ENCODE measurements around the gene SUPV3L1.

SUPV3L1 gene

GRCh38 chr10:69250041-69250440 lies 70.0 kb downstream of the SUPV3L1 start:
- TF ChIP-seq, protein P1, sequence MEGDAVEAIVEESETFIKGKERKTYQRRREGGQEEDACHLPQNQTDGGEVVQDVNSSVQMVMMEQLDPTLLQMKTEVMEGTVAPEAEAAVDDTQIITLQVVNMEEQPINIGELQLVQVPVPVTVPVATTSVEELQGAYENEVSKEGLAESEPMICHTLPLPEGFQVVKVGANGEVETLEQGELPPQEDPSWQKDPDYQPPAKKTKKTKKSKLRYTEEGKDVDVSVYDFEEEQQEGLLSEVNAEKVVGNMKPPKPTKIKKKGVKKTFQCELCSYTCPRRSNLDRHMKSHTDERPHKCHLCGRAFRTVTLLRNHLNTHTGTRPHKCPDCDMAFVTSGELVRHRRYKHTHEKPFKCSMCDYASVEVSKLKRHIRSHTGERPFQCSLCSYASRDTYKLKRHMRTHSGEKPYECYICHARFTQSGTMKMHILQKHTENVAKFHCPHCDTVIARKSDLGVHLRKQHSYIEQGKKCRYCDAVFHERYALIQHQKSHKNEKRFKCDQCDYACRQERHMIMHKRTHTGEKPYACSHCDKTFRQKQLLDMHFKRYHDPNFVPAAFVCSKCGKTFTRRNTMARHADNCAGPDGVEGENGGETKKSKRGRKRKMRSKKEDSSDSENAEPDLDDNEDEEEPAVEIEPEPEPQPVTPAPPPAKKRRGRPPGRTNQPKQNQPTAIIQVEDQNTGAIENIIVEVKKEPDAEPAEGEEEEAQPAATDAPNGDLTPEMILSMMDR (IDR thresholded peaks at IDR 0.05) = no peak

GRCh38 chr10:69253171-69253570 lies 73.1 kb downstream of the SUPV3L1 start:
- TF ChIP-seq, protein P1 (IDR thresholded peaks at IDR 0.05) = no peak

GRCh38 chr10:69254877-69255276 lies 74.8 kb downstream of the SUPV3L1 start:
- TF ChIP-seq, protein P1 (IDR thresholded peaks at IDR 0.05) = no peak
